Inferior parietal cortex (tissue), 1 donor: ENCODE data around the gene SORBS1.
A peak's percentile ranks its signal among the peaks of the same experiment; 100 is the strongest.

ENCODE experiments used
- DNase-seq: peaks from one replicate; pipeline ENCODE4 v3.0.0-alpha.2; 2016; ENCODE audit errors: extremely low spot score

The SORBS1 gene

GRCh38 chr10:95459446-95460045, 101.6 kb downstream of the SORBS1 start:
- DNase-seq = no peak

- no peak for DNase-seq
Observed at GRCh38 chr10:95458871-95459270, 102.3 kb downstream of the SORBS1 start.

- no peak for DNase-seq
Observed at GRCh38 chr10:95458014-95458413, 103.2 kb downstream of the SORBS1 start.

GRCh38 chr10:95457319-95457886, 103.8 kb downstream of the SORBS1 start:
- DNase-seq = no peak

- no peak for DNase-seq
Observed at GRCh38 chr10:95456516-95456915, 104.7 kb downstream of the SORBS1 start.

GRCh38 chr10:95454940-95455339, 106.2 kb downstream of the SORBS1 start:
- no peak for DNase-seq

- DNase-seq = no peak
Observed at GRCh38 chr10:95454356-95454755, 106.8 kb downstream of the SORBS1 start.

GRCh38 chr10:95451568-95452524, 109.3 kb downstream of the SORBS1 start:
- DNase-seq = no peak

GRCh38 chr10:95451150-95451549, 110.0 kb downstream of the SORBS1 start:
- no peak for DNase-seq

- DNase-seq = no peak
Observed at GRCh38 chr10:95450188-95450587, 111.0 kb downstream of the SORBS1 start.

GRCh38 chr10:95447685-95448084, 113.5 kb downstream of the SORBS1 start:
- DNase-seq = no peak

- peak; percentile 74 for DNase-seq
Observed at GRCh38 chr10:95445837-95446486, 115.2 kb downstream of the SORBS1 start.

- DNase-seq = no peak
Observed at GRCh38 chr10:95445223-95445836, 115.8 kb downstream of the SORBS1 start.

GRCh38 chr10:95444792-95445191, 116.4 kb downstream of the SORBS1 start:
- DNase-seq = no peak

GRCh38 chr10:95443636-95444035, 117.5 kb downstream of the SORBS1 start:
- no peak for DNase-seq

- DNase-seq = no peak
Observed at GRCh38 chr10:95442341-95442740, 118.8 kb downstream of the SORBS1 start.

GRCh38 chr10:95441547-95441923, 119.6 kb downstream of the SORBS1 start:
- no peak for DNase-seq

- DNase-seq = no peak
Observed at GRCh38 chr10:95440756-95441546, 120.2 kb downstream of the SORBS1 start.

GRCh38 chr10:95440038-95440725, 121.0 kb downstream of the SORBS1 start:
- DNase-seq = no peak

GRCh38 chr10:95438781-95439180, 122.4 kb downstream of the SORBS1 start:
- DNase-seq = no peak
